SJSA1 (cell line): ENCODE data around the gene GNAT1. TPM values are rescaled to one million over a fixed set of nuclear protein-coding genes. Genes with fewer than 3 reads are reported as not detected.
A peak's percentile ranks its signal among the peaks of the same experiment; 100 is the strongest.

Experiments used
- DNase-seq, 2 experiments: peaks; one replicate each; pipeline ENCODE4 v3.0.0-alpha.2; 2015 to 2020; ENCODE audit warnings: low spot score in 2 of 2, low read depth in 1 of 2
- H3K27ac ChIP-seq: fragments of 250-450 bp; sonication (Bioruptor Pico); 2 replicates; pipeline ENCODE4 v1.5.1; 2020; ENCODE audit warnings: mild to moderate bottlenecking, moderate library complexity
- H3K27me3 ChIP-seq: fragments of 250-450 bp; sonication (Bioruptor Pico); replicated peaks from 2 replicates; pipeline ENCODE4 v1.5.1; 2020; ENCODE audit warnings: mild to moderate bottlenecking, moderate library complexity
- H3K36me3 ChIP-seq: fragments of 250-450 bp; sonication (Bioruptor Pico); 2 replicates; pipeline ENCODE4 v1.5.1; 2020; ENCODE audit warnings: mild to moderate bottlenecking
- H3K4me1 ChIP-seq: fragments of 250-450 bp; sonication (Bioruptor Pico); replicated peaks from 2 replicates; pipeline ENCODE4 v1.6.1; 2021; ENCODE audit warnings: mild to moderate bottlenecking
- H3K4me3 ChIP-seq: fragments of 250-450 bp; sonication (Bioruptor Pico); 2 replicates; pipeline ENCODE4 v1.5.1; 2020; ENCODE audit warnings: mild to moderate bottlenecking
- H3K9me3 ChIP-seq: fragments of 250-450 bp; sonication (Bioruptor Pico); replicated peaks from 2 replicates; pipeline ENCODE4 v1.5.1; 2020; ENCODE audit warnings: mild to moderate bottlenecking
- total RNA-seq: library from RNA; depleted of rRNA; stranded (reverse); fragments of >200 nt; shearing (Covaris generic); gene quantifications from 2 replicates; pipeline ENCODE4 v1.2.3, GENCODE V29; 2014

Gene GNAT1
- total RNA-seq, 1 experiment from 2014 or later, result not detected

GRCh38 chr3:50167069-50167840 lies 24.2 kb upstream of the GNAT1 start:
- no peaks in the 10 kb centered on the region for H3K36me3 ChIP-seq
- peaks cover 9% of the 10 kb centered on the region for H3K4me1 ChIP-seq
- DNase-seq, result no peak
- no peaks in the 10 kb centered on the region for H3K9me3 ChIP-seq
- H3K27me3 ChIP-seq, result no peaks in the 10 kb centered on the region
- no peak overlapping the region for H3K27ac ChIP-seq
- H3K4me3 ChIP-seq, result no peak overlapping the region

GRCh38 chr3:50167841-50168209 lies 23.6 kb upstream of the GNAT1 start:
- H3K4me1 ChIP-seq, result peaks cover 9% of the 10 kb centered on the region
- no peaks in the 10 kb centered on the region for H3K27me3 ChIP-seq
- H3K36me3 ChIP-seq, result no peaks in the 10 kb centered on the region
- no peaks in the 10 kb centered on the region for H3K9me3 ChIP-seq
- H3K27ac ChIP-seq, result no peak overlapping the region
- DNase-seq, result no peak
- H3K4me3 ChIP-seq, result no peak overlapping the region

- no peak for DNase-seq
- H3K4me1 ChIP-seq, result peaks cover 9% of the 10 kb centered on the region
These were observed 23.0 kb upstream of the GNAT1 start for GRCh38 chr3:50168388-50168787.

GRCh38 chr3:50168791-50169190 lies 22.6 kb upstream of the GNAT1 start:
- no peaks in the 10 kb centered on the region for H3K27me3 ChIP-seq
- no peak for DNase-seq
- no peak overlapping the region for H3K27ac ChIP-seq
- no peaks in the 10 kb centered on the region for H3K9me3 ChIP-seq
- H3K4me3 ChIP-seq, result no peak overlapping the region
- peaks cover 9% of the 10 kb centered on the region for H3K4me1 ChIP-seq
- no peaks in the 10 kb centered on the region for H3K36me3 ChIP-seq

More at GRCh38 chr3:50168388-50168787, 23.0 kb upstream of the GNAT1 start:
- Histone ChIP-seq H3K27me3 (no peaks in the 10 kb centered on the region), H3K36me3 (no peaks in the 10 kb centered on the region), H3K4me3 (no peak overlapping the region), H3K9me3 (no peaks in the 10 kb centered on the region), H3K27ac (no peak overlapping the region)

- no peak overlapping the region for H3K4me3 ChIP-seq
- DNase-seq, result no peak
- H3K27me3 ChIP-seq, result no peaks in the 10 kb centered on the region
- peaks cover 9% of the 10 kb centered on the region for H3K4me1 ChIP-seq
- H3K9me3 ChIP-seq, result no peaks in the 10 kb centered on the region
- H3K27ac ChIP-seq, result no peak overlapping the region
- H3K36me3 ChIP-seq, result no peaks in the 10 kb centered on the region
These were observed 22.1 kb upstream of the GNAT1 start for GRCh38 chr3:50169232-50169832.

GRCh38 chr3:50169858-50170257 lies 21.6 kb upstream of the GNAT1 start:
- H3K27ac ChIP-seq, result no peak overlapping the region
- H3K9me3 ChIP-seq, result no peaks in the 10 kb centered on the region
- H3K36me3 ChIP-seq, result no peaks in the 10 kb centered on the region
- no peak overlapping the region for H3K4me3 ChIP-seq
- H3K4me1 ChIP-seq, result peaks cover 9% of the 10 kb centered on the region
- no peaks in the 10 kb centered on the region for H3K27me3 ChIP-seq
- no peak for DNase-seq

- H3K27ac ChIP-seq, result peak overlapping the region; percentile 42
- no peaks in the 10 kb centered on the region for H3K36me3 ChIP-seq
- no peaks in the 10 kb centered on the region for H3K9me3 ChIP-seq
- DNase-seq, result peak in 1 of 2 experiments; percentile 73
- H3K4me3 ChIP-seq, result no peak overlapping the region
- peaks cover 9% of the 10 kb centered on the region for H3K4me1 ChIP-seq
- no peaks in the 10 kb centered on the region for H3K27me3 ChIP-seq
These were observed 20.7 kb upstream of the GNAT1 start for GRCh38 chr3:50170689-50171088.

- Histone ChIP-seq H3K27ac (no peak overlapping the region), H3K36me3 (no peaks in the 10 kb centered on the region), H3K4me1 (peaks cover 9% of the 10 kb centered on the region), H3K4me3 (no peak overlapping the region), H3K9me3 (no peaks in the 10 kb centered on the region), H3K27me3 (no peaks in the 10 kb centered on the region)
- DNase-seq, result no peak
These were observed 19.7 kb upstream of the GNAT1 start for GRCh38 chr3:50171540-50172301.

- H3K36me3 ChIP-seq, result no peaks in the 10 kb centered on the region
- no peak overlapping the region for H3K4me3 ChIP-seq
- H3K9me3 ChIP-seq, result no peaks in the 10 kb centered on the region
- peaks cover 9% of the 10 kb centered on the region for H3K4me1 ChIP-seq
- no peak for DNase-seq
- H3K27ac ChIP-seq, result no peak overlapping the region
- H3K27me3 ChIP-seq, result no peaks in the 10 kb centered on the region
These were observed 18.7 kb upstream of the GNAT1 start for GRCh38 chr3:50172626-50173220.

- Histone ChIP-seq H3K36me3 (no peaks in the 10 kb centered on the region), H3K27me3 (no peaks in the 10 kb centered on the region), H3K9me3 (no peaks in the 10 kb centered on the region), H3K4me3 (no peak overlapping the region), H3K4me1 (peaks cover 9% of the 10 kb centered on the region), H3K27ac (no peak overlapping the region)
- no peak for DNase-seq
These were observed 17.5 kb upstream of the GNAT1 start for GRCh38 chr3:50173685-50174516.

GRCh38 chr3:50174517-50174895 lies 16.9 kb upstream of the GNAT1 start:
- Histone ChIP-seq H3K4me1 (peaks cover 9% of the 10 kb centered on the region), H3K27me3 (no peaks in the 10 kb centered on the region), H3K9me3 (no peaks in the 10 kb centered on the region), H3K4me3 (no peak overlapping the region), H3K36me3 (no peaks in the 10 kb centered on the region), H3K27ac (no peak overlapping the region)
- no peak for DNase-seq

GRCh38 chr3:50174947-50175524 lies 16.4 kb upstream of the GNAT1 start:
- H3K27me3 ChIP-seq, result no peaks in the 10 kb centered on the region
- no peaks in the 10 kb centered on the region for H3K9me3 ChIP-seq
- H3K4me3 ChIP-seq, result no peak overlapping the region
- no peaks in the 10 kb centered on the region for H3K36me3 ChIP-seq
- peaks cover 9% of the 10 kb centered on the region for H3K4me1 ChIP-seq
- DNase-seq, result no peak
- H3K27ac ChIP-seq, result no peak overlapping the region

- Histone ChIP-seq H3K4me3 (no peak overlapping the region), H3K36me3 (no peaks in the 10 kb centered on the region), H3K27me3 (no peaks in the 10 kb centered on the region), H3K27ac (no peak overlapping the region), H3K4me1 (no peaks in the 10 kb centered on the region), H3K9me3 (no peaks in the 10 kb centered on the region)
- no peak for DNase-seq
These were observed 14.1 kb upstream of the GNAT1 start for GRCh38 chr3:50177346-50177745.
